Tongue (tissue), 2 donors: ENCODE results near the gene TCEA3. TPM values are rescaled to one million over a fixed set of nuclear protein-coding genes. Genes with fewer than 3 reads are reported as not detected.

Source experiments
- DNase-seq: peaks from one replicate; pipeline ENCODE4 v3.0.0-alpha.2; 2015
- total RNA-seq: library from RNA; depleted of rRNA; stranded (reverse); fragments of >200 nt; gene quantifications from one replicate; pipeline ENCODE4 v1.2.3, GENCODE V29; 2014

The TCEA3 gene
- total RNA-seq: 241 TPM

GRCh38 chr1:23424293-23425192 is at the start of gene TCEA3:
TSS of gene TCEA3 (minus strand) at chr1:23424748. CDS start at chr1:23424633, 115 bp downstream.
- DNase-seq: peak; percentile 85

DNA sequence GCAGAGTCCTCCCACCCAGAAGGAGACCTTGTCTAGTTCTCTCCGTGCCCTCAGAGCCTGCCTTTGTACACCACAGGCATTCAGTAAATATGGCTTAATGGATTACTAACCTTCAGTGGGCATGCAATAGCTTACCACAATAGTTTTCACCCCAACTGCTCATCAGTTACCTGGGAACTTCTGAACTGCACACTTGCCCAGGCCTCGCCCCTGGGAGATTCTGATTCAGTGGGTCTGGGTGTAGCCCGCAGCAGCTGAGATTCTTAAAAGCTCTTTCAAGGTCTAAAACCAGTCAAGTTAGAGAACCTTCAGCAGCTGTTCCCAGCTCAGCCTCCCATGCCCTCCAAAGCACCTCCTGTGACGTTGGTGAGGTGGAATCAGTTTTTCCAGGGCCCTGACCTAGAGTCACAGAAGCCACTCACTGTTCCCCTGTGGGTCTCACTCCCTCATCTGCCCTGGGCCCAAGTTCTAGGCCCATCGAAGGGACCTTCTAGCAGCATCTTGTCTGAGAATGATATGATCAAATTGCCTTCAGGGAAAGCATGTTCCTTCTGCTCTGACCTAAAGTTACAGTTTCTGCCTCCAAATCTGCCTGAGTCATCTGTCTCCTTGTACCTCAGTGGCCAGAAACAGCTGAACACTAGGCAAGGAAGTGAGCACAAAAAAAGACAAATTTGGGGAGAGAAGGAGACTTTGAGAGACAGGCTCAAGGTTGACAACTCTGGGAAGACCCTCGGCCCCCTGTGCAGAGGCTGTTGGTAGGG is 48.7 kb upstream of the TCEA3 start:
- peak; percentile 69 for DNase-seq

DNA sequence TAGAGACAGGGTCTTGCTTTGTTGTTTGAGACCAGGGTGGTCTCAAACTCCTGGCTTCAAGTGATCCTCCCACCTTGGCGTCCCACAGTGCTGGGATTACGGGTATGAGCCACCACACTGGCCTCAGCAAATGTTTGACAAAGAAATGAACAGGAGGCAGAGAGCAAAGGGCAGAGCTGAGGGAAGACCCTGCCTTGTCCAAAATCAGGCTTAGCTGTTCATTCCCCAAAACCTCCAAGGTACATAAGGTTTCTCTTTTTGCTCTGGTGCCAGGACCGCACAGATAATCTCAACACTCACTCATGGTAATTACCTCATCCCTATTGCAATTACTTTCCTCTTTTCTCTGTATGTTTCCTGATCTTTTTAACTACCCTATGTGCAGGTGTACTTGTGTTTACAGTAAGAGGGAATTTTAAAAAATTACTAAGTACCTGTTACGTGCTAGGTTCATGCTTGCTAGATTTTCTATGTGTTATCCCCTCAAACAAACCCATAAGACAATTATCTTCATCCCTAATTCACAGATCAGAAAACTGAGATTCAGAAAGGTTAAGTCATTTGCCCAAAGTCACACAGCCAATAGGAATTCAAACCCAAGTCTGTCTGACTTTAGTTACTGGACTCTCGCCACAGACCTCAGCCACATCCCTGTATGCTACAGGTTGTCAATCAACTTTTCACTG is 47.9 kb upstream of the TCEA3 start:
- DNase-seq: no peak

GRCh38 chr1:23471473-23472075 is 47.0 kb upstream of the TCEA3 start:
- DNase-seq: no peak

GRCh38 chr1:23470282-23471070 is 45.9 kb upstream of the TCEA3 start:
- DNase-seq: peak; percentile 57

DNA sequence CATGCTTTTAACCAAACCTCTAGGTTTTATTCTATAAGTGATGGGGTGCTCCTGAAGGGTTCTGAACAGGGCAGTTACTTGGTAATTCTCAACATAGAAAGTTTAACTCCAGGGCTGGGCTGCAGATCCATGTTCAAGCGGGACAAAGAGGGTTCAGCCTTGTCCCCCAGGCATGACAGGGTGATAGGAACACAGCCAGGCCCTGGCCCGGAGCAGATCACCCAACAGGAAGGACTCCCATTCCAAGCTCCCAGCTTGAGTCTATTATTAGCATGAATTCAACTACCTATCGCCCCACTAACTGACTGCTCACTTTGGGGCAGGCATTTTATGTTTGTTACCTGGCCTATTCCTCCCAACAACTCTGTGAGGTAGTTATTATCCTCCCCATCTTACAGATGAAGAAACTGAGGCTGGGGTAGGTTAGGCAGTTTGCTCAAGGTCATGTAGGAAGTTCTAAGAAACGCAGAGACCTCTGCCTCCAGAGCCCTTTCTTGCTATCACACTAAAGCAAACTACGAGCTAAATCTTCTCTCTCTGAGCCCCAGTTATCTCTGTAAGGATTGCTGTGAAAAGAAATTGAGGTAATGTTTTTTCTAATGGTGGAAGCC is 44.9 kb upstream of the TCEA3 start:
- no peak for DNase-seq

GRCh38 chr1:23466423-23466989 is 42.0 kb upstream of the TCEA3 start:
- no peak for DNase-seq

DNA sequence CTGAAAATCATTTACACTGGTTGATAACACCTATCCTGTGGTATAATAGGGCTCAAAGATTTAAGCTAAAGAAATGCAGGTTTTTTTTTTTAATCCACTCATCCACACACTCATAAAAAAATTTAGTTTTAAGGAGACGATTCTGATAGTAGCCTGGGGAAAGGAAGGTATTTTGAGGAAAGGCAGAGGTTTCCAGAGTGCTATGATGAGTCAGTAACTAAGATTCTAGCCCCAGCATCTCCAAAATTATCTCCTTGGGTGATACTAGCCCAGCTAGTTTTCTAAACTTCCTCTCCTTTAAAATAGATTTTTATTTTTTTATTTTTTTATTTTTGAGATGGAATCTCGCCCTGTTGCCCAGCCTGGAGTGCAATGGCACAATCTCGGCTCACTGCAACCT is 38.7 kb upstream of the TCEA3 start:
- no peak for DNase-seq

DNA sequence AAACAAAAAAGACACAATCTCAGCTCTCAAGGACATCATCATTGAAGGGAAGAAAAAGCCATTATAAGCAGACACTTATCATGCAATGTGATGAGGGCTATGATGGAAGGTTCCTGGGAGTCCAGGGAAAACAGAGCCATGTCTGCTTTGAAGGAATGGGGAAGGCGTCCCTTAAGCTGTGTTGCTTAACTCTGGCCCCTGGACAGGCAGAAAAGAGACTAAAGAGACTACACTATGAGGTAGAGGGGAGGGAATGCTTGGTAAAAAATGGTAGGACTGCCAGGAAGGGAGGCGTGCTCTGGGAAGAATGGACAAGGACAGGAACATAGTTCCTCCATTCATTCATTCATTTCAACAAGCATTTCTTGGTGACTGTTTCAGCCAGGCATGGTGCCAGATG is 38.2 kb upstream of the TCEA3 start:
- DNase-seq: no peak

DNA sequence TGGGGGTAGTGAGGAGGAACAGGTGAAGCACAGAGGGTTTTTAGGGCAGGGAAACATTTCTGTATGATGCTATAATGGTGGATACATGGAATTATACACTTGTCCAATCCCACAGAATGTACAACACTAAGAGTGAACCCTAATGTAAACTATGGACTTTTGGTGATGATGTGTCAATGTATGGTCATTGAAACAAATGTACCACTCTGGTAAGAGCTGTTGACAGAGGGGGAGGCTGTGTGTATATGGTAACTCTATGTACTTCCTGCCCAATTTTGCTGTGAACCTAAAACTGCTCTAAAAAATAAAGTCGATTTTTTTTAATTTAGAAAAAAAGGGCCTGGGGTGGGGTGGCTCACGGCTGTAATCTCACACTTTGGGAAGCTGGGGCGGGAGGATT is 36.5 kb upstream of the TCEA3 start:
- DNase-seq: no peak

DNA sequence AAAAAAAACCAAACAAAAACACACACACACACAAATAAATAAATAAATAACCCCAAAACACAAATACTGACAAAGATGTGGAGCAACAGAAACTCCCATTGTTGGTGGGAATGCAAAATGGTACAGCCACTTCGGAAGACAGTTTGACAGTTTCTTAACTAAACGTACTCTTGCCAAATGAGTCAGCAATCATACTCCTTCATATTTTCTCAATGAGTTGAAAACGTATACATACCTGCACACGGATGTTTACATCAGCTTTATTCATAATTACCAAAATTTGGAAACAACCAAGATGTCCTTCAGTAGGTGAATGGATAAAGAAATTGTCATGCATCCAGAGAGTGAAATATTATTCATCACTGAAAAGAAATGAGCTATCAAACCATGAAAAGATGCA is 36.0 kb upstream of the TCEA3 start:
- no peak for DNase-seq

DNA sequence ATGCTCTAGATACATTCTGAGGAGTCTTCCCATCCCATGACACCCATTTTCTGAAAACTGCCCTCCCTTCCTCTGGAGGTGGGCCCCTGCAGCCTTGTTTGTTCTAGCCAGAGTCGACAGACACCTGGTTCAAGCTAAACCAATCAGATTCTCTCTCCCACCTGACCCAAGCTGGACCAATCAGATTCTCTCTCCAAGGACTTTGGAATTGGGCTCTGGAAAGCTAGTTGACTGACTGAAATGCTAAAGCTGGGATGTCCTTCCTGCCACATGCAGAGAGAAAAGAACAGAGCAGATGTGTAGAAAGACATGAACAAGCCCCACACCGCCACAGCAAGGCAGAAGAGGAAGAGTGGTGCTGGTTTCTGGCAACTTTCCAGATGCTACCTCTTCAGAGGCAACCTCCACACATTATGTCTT is 34.8 kb upstream of the TCEA3 start:
- DNase-seq: no peak

- DNase-seq: no peak
Observed at GRCh38 chr1:23456226-23456625, 31.7 kb upstream of the TCEA3 start.

GRCh38 chr1:23453455-23454000 is 29.0 kb upstream of the TCEA3 start:
- DNase-seq: no peak

GRCh38 chr1:23452011-23452411 is 27.5 kb upstream of the TCEA3 start:
- peak; percentile 71 for DNase-seq

GRCh38 chr1:23451441-23451840 is 26.9 kb upstream of the TCEA3 start:
- no peak for DNase-seq

GRCh38 chr1:23450894-23451293 is 26.3 kb upstream of the TCEA3 start:
- DNase-seq: no peak

DNA sequence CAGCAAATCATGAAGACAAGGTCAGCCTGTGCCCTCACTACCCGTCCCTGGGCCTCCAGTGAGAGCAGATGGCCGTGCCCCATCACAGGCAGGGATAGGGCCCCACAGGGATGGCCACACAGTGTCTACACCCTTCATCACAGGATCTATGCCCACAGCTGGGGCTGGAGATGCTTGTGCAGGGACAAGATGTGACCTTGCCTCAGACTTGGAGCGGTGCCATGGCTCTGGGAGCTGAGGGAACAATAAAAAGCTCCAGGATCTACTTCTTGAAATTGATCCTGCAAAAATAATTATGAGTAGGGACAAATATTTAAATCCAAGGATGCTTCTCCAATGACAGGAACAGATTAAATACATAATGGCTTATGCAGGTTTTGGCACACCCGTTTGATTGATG is 25.4 kb upstream of the TCEA3 start:
- DNase-seq: peak; percentile 67

DNA sequence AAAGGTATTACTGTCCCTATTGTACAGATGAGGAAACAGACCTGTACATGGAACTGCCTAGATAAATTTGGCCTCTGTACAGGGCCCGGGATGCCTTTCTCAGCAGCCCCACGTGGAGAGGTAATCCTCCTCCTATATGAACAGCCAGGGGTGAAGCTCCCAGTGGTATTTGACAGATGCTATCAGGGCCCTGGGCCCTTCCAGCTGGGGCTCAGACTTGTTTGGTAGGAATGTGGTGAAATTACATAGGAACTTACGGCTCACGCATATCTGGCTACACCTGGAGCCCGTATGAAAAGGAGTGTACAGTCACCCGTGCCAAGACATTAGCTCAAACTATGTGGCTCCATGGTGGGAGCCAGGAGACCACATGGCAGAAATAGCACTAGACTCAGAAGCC is 24.8 kb upstream of the TCEA3 start:
- no peak for DNase-seq

GRCh38 chr1:23448846-23449245 is 24.3 kb upstream of the TCEA3 start:
- DNase-seq: no peak
